HL-60 (cell line): ENCODE measurements around the gene DHRS7B.

ENCODE experiments used
- CTCF ChIP-seq: IDR thresholded peaks from one replicate; pipeline ENCODE4 v1.5.1; 2011; ENCODE audit warnings: low read length, control low read depth, inconsistent platforms; ENCODE audit not compliant: insufficient read depth
- POLR2AphosphoS5 ChIP-seq: IDR thresholded peaks from 2 replicates; pipeline ENCODE4 v1.6.1; 2012; ENCODE audit warnings: low read depth
- SPI1 ChIP-seq: IDR thresholded peaks from 2 replicates; pipeline ENCODE4 v1.6.1; 2012; ENCODE audit warnings: low read depth, mild to moderate bottlenecking, borderline replicate concordance

GRCh38 chr17:21228845-21229244 is 102.1 kb downstream of the DHRS7B start:
- TF ChIP-seq CTCF (no peak), POLR2AphosphoS5 (no peak), SPI1 (no peak)
